K562 (cell line): ENCODE measurements around the gene TP53BP2.

Experiments
- MECOM ChIP-seq: fragments of 250-450 bp; sonication (Bioruptor Pico); IDR thresholded peaks from 2 replicates; pipeline ENCODE4 v1.8.0; 2022; ENCODE audit warnings: inconsistent platforms
- NBN ChIP-seq: fragments of 450-650 bp; IDR thresholded peaks from 2 replicates; pipeline ENCODE4 v1.6.1; 2016; ENCODE audit warnings: low read depth, mild to moderate bottlenecking
- RFX5 ChIP-seq: IDR thresholded peaks from 2 replicates; pipeline ENCODE4 v1.6.1; 2011; ENCODE audit warnings: low read depth, mild to moderate bottlenecking, improper control_type of control experiment, low read length
- TAF1 ChIP-seq: IDR thresholded peaks from 2 replicates; pipeline ENCODE4 v1.6.1; 2011; ENCODE audit warnings: mild to moderate bottlenecking, low read length, moderate library complexity; ENCODE audit not compliant: insufficient read depth, control insufficient read depth, severe bottlenecking; ENCODE audit errors: extremely low read depth
- TSC22D4 ChIP-seq: fragments of 450-650 bp; IDR thresholded peaks from 2 replicates; pipeline ENCODE4 v1.6.1; 2016; ENCODE audit warnings: missing genetic modification characterization, missing biosample characterization, control low read depth
- TF ChIP-seq, protein P1 (sequence below): sonication (generic); formaldehyde crosslinking; IDR thresholded peaks from 2 replicates; pipeline ENCODE4 v1.8.1; 2023; ENCODE audit warnings: mild to moderate bottlenecking, missing genetic modification reagents
- TF ChIP-seq, protein P2 (sequence below): sonication (generic); formaldehyde crosslinking; IDR thresholded peaks from 2 replicates; pipeline ENCODE4 v1.8.1; 2022; ENCODE audit warnings: missing genetic modification reagents

GRCh38 chr1:223796210-223796609 is 49.5 kb downstream of the TP53BP2 start:
- TF ChIP-seq, protein P1, sequence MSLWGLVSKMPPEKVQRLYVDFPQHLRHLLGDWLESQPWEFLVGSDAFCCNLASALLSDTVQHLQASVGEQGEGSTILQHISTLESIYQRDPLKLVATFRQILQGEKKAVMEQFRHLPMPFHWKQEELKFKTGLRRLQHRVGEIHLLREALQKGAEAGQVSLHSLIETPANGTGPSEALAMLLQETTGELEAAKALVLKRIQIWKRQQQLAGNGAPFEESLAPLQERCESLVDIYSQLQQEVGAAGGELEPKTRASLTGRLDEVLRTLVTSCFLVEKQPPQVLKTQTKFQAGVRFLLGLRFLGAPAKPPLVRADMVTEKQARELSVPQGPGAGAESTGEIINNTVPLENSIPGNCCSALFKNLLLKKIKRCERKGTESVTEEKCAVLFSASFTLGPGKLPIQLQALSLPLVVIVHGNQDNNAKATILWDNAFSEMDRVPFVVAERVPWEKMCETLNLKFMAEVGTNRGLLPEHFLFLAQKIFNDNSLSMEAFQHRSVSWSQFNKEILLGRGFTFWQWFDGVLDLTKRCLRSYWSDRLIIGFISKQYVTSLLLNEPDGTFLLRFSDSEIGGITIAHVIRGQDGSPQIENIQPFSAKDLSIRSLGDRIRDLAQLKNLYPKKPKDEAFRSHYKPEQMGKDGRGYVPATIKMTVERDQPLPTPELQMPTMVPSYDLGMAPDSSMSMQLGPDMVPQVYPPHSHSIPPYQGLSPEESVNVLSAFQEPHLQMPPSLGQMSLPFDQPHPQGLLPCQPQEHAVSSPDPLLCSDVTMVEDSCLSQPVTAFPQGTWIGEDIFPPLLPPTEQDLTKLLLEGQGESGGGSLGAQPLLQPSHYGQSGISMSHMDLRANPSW (CRISPR knock-in tag) = no peak
- TF ChIP-seq RFX5 = no peak
- no peak for TF ChIP-seq TAF1
- TF ChIP-seq, protein P2, sequence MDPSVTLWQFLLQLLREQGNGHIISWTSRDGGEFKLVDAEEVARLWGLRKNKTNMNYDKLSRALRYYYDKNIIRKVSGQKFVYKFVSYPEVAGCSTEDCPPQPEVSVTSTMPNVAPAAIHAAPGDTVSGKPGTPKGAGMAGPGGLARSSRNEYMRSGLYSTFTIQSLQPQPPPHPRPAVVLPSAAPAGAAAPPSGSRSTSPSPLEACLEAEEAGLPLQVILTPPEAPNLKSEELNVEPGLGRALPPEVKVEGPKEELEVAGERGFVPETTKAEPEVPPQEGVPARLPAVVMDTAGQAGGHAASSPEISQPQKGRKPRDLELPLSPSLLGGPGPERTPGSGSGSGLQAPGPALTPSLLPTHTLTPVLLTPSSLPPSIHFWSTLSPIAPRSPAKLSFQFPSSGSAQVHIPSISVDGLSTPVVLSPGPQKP (CRISPR knock-in tag) = no peak
- TF ChIP-seq NBN = no peak
- TF ChIP-seq MECOM = no peak
- TF ChIP-seq TSC22D4 (tag) = no peak
